Measurements from ENCODE around the gene MAGIX.

The MAGIX gene

DNA sequence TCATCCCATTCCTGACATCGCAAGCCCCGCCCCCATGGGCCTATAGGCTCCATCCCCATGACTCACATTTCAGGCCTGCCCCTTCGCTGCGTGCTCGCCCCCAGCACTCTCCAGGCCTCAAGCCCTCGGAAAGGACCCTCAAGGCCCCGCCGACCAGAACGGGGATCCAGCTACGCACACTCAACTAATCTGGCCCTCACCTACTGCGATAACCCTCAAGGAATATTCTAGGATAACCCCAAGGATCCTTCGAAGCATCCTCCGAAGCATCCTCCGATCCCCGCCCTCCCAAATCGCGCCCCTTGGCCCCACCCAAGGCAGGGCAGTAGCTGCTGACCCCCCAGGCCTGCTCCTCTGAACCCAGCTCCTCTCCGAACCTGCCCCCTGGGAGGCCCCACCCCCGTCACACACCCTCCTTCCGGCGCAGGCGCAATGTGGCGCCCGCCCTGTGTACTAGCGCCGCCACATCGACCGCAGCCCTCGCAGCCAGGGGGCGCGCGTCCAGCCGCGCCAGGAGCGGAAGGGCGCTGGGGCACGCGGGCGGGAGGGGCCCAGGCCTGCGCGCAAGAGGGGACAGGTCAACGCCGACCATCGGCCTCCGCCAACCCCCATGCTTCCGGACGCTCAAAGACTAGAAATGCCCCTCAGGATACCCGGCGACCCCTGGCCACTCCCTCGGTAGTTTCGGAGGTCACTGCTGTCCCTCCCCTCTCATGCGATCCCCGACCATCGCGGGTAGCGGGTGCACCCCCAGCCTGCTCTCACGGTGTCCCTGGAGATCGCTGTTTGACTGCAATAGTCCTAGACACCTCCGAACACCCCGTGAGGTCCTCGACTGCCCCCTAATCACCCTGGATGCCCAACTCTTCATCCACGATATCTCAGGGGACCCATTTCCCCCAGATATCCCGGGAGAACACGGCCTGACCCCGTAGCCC, 6.4 kb upstream of the MAGIX start:
- TF ChIP-seq RAD21 (IDR thresholded peaks at IDR 0.05; ENCODE audit: low read depth) (peak; percentile 27; the same call in 1 of the 2 replicates), NFIC (IDR thresholded peaks at IDR 0.05) (no peak)
- TF ChIP-seq, protein P1, sequence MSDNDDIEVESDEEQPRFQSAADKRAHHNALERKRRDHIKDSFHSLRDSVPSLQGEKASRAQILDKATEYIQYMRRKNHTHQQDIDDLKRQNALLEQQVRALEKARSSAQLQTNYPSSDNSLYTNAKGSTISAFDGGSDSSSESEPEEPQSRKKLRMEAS (IDR thresholded peaks at IDR 0.05): peak; percentile 68; the same call in 1 of the 2 replicates

DNA sequence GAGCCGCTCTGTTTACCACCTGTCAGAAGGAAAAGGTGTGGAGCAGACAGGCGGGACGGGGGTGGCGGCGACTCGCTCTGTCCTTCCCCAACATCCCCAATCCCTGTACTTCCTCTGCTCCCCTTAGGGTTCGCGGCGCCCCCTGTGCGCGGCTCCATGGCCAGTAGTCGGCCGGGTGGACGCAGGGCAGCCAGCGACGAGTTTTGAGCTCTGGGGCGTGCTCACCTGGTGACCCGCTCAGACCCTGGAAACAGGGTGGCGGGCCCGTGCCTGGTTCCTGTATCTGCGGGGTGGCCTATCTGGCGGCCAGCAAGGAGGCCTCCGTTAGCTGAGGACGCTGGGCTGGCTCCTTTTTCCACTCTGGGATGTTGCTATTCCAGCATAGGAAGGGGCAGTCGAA, 5.4 kb upstream of the MAGIX start:
- TF ChIP-seq EP300 (IDR thresholded peaks at IDR 0.05; ENCODE audit: borderline replicate concordance) (no peak), NFIC (IDR thresholded peaks at IDR 0.05) (no peak), RAD21 (IDR thresholded peaks at IDR 0.05; ENCODE audit: low read depth) (no peak), CREB1 (IDR thresholded peaks at IDR 0.05; ENCODE audit: low read depth) (no peak), TCF12 (IDR thresholded peaks at IDR 0.05; ENCODE audit: low read depth) (no peak), ZBTB7A (IDR thresholded peaks at IDR 0.05; ENCODE audit: low read depth) (no peak)
- TF ChIP-seq, protein P2, sequence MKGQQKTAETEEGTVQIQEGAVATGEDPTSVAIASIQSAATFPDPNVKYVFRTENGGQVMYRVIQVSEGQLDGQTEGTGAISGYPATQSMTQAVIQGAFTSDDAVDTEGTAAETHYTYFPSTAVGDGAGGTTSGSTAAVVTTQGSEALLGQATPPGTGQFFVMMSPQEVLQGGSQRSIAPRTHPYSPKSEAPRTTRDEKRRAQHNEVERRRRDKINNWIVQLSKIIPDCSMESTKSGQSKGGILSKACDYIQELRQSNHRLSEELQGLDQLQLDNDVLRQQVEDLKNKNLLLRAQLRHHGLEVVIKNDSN (IDR thresholded peaks at IDR 0.05): no peak
- TF ChIP-seq, protein P3, sequence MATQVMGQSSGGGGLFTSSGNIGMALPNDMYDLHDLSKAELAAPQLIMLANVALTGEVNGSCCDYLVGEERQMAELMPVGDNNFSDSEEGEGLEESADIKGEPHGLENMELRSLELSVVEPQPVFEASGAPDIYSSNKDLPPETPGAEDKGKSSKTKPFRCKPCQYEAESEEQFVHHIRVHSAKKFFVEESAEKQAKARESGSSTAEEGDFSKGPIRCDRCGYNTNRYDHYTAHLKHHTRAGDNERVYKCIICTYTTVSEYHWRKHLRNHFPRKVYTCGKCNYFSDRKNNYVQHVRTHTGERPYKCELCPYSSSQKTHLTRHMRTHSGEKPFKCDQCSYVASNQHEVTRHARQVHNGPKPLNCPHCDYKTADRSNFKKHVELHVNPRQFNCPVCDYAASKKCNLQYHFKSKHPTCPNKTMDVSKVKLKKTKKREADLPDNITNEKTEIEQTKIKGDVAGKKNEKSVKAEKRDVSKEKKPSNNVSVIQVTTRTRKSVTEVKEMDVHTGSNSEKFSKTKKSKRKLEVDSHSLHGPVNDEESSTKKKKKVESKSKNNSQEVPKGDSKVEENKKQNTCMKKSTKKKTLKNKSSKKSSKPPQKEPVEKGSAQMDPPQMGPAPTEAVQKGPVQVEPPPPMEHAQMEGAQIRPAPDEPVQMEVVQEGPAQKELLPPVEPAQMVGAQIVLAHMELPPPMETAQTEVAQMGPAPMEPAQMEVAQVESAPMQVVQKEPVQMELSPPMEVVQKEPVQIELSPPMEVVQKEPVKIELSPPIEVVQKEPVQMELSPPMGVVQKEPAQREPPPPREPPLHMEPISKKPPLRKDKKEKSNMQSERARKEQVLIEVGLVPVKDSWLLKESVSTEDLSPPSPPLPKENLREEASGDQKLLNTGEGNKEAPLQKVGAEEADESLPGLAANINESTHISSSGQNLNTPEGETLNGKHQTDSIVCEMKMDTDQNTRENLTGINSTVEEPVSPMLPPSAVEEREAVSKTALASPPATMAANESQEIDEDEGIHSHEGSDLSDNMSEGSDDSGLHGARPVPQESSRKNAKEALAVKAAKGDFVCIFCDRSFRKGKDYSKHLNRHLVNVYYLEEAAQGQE (IDR thresholded peaks at IDR 0.05; ENCODE audit: low read depth): no peak
- TF ChIP-seq, protein P1 (IDR thresholded peaks at IDR 0.05): no peak

DNA sequence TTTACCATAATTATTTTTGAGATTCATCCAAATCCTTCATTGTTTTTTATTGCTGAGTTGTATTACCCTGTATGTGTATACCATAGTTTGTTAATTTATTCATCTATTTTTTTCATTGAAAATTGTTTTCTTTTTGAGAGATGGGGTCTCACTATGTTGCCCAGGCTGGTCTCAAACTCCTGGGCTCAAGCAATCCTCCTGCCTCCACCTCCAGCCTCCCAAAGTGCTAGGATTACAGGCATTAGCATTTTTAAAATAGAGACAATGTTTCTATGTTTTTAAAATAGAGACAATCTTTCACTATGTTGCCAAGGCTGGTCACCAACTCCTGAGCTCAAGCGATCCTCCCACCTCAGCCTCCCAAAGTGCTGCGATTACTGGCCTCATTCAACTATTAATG, 1.6 kb upstream of the MAGIX start:
- TF ChIP-seq YY1 (IDR thresholded peaks at IDR 0.05; ENCODE audit: low read depth) (no peak), RAD21 (IDR thresholded peaks at IDR 0.05; ENCODE audit: low read depth) (no peak), EGR1 (IDR thresholded peaks at IDR 0.05) (no peak), TAF1 (IDR thresholded peaks at IDR 0.05; ENCODE audit: low read depth) (no peak), EP300 (IDR thresholded peaks at IDR 0.05; ENCODE audit: borderline replicate concordance) (no peak), FOXM1 (IDR thresholded peaks at IDR 0.05; ENCODE audit: borderline replicate concordance, low read depth) (no peak), TCF12 (IDR thresholded peaks at IDR 0.05; ENCODE audit: low read depth) (no peak), CREB1 (IDR thresholded peaks at IDR 0.05; ENCODE audit: low read depth) (no peak), TEAD4 (IDR thresholded peaks at IDR 0.05) (no peak), ZBTB7A (IDR thresholded peaks at IDR 0.05; ENCODE audit: low read depth) (no peak), CEBPB (IDR thresholded peaks at IDR 0.05) (no peak), NFIC (IDR thresholded peaks at IDR 0.05) (no peak)
- TF ChIP-seq, protein P1 (IDR thresholded peaks at IDR 0.05): no peak
- TF ChIP-seq, protein P2 (IDR thresholded peaks at IDR 0.05): no peak
- TF ChIP-seq, protein P3 (IDR thresholded peaks at IDR 0.05; ENCODE audit: low read depth): no peak

DNA sequence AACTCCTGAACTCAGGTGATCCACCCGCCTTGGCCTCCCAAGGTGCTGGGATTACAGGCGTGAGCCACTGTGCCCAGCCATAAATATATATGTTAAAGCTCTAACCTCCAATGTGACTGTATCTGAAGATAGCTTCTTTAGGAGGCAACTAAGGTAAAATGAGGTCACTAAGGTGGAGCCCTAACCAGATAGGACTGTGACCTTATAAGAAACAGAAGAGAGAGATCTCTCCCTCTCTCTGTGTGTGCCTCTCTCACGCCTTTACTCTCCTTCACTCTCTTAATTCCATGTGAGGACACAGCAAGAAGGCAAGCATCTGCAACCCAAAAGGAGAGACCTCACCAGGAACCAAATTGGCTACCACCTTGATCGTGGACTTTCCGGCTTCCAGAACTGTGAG, 926 bp upstream of the MAGIX start:
- TF ChIP-seq CREB1 (IDR thresholded peaks at IDR 0.05; ENCODE audit: low read depth) (no peak), FOXM1 (IDR thresholded peaks at IDR 0.05; ENCODE audit: borderline replicate concordance, low read depth) (no peak), YY1 (IDR thresholded peaks at IDR 0.05; ENCODE audit: low read depth) (no peak), ZBTB7A (IDR thresholded peaks at IDR 0.05; ENCODE audit: low read depth) (no peak), NFIC (IDR thresholded peaks at IDR 0.05) (no peak), TCF12 (IDR thresholded peaks at IDR 0.05; ENCODE audit: low read depth) (no peak), TAF1 (IDR thresholded peaks at IDR 0.05; ENCODE audit: low read depth) (no peak)
- TF ChIP-seq, protein P1 (IDR thresholded peaks at IDR 0.05): no peak
- TF ChIP-seq, protein P2 (IDR thresholded peaks at IDR 0.05): no peak
- TF ChIP-seq, protein P3 (IDR thresholded peaks at IDR 0.05; ENCODE audit: low read depth): no peak

All from Ishikawa (cell line).